K562 (cell line): ENCODE data around the gene KCNAB1. TPM values are rescaled to one million over a fixed set of nuclear protein-coding genes. Genes with fewer than 3 reads are reported as not detected.

ENCODE experiments used
- ADNP ChIP-seq: fragments of 200-800 bp; sonication (Bioruptor generic); IDR thresholded peaks from 2 replicates; pipeline ENCODE4 v1.6.1; 2016; ENCODE audit warnings: missing genetic modification characterization, missing compliant biosample characterization
- CGGBP1 ChIP-seq: fragments of 250-450 bp; sonication (Bioruptor Pico); IDR thresholded peaks from 2 replicates; pipeline ENCODE4 v1.9.0; 2021; ENCODE audit warnings: mild to moderate bottlenecking
- CTCF ChIP-seq, 3 experiments: IDR thresholded peaks in 2 of 3; conservative IDR thresholded peaks in 1 of 3; 2 replicates each; pipeline ENCODE4 v1.5.1; 2011 to 2012; ENCODE audit warnings: low read length in 3 of 3, mild to moderate bottlenecking in 3 of 3, control low read depth in 2 of 3, improper control_type of control experiment in 1 of 3, inconsistent platforms in 1 of 3, low read depth in 1 of 3, mixed read lengths in 1 of 3, moderate library complexity in 1 of 3; ENCODE audit not compliant: insufficient read depth in 2 of 3
- ELF4 ChIP-seq: fragments of 450-650 bp; formaldehyde crosslinking; IDR thresholded peaks from 2 replicates; pipeline ENCODE4 v1.4.0; 2022; ENCODE audit warnings: missing genetic modification characterization
- EP300 ChIP-seq: IDR thresholded peaks from 2 replicates; pipeline ENCODE4 v1.6.1; 2012; ENCODE audit warnings: low read length, improper control_type of control experiment
- HMGN3 ChIP-seq: IDR thresholded peaks from 2 replicates; pipeline ENCODE4 v1.6.1; 2011; ENCODE audit warnings: borderline replicate concordance, low read depth, mild to moderate bottlenecking, mixed read lengths, low read length; ENCODE audit not compliant: insufficient read length; ENCODE audit errors: extremely low read depth
- MAFG ChIP-seq: fragments of 450-650 bp; conservative IDR thresholded peaks from 2 replicates; pipeline ENCODE4 v1.6.1; 2016; ENCODE audit warnings: missing genetic modification characterization, missing compliant biosample characterization
- MAFK ChIP-seq: IDR thresholded peaks from 2 replicates; pipeline ENCODE4 v1.6.1; 2011; ENCODE audit warnings: low read length, improper control_type of control experiment
- RAD21 ChIP-seq, 2 experiments: fragments of 250-450 bp in 1 of 2; fragments of 450-650 bp in 1 of 2; sonication (Bioruptor Pico) in 1 of 2; formaldehyde crosslinking in 1 of 2; IDR thresholded peaks in 1 of 2; conservative IDR thresholded peaks in 1 of 2; 2 replicates each; pipeline versions ENCODE4 v1.4.0 to v1.8.0; 2020 to 2022; ENCODE audit warnings: mild to moderate bottlenecking in 2 of 2, moderate library complexity in 1 of 2
- TEAD1 ChIP-seq, 2 experiments: fragments of 450-650 bp in 1 of 2; sonication (generic) in 1 of 2; formaldehyde crosslinking; IDR thresholded peaks; 2 replicates each; pipeline versions ENCODE4 v1.4.0 to v1.8.0; 2020 to 2022; ENCODE audit warnings: mild to moderate bottlenecking in 2 of 2, missing genetic modification reagents in 1 of 2
- ZBTB8A ChIP-seq: fragments of 450-650 bp; IDR thresholded peaks from 2 replicates; pipeline ENCODE4 v1.6.1; 2018; ENCODE audit warnings: mild to moderate bottlenecking, moderate library complexity; ENCODE audit not compliant: partially characterized antibody
- ZNF316 ChIP-seq: fragments of 450-650 bp; IDR thresholded peaks from 2 replicates; pipeline ENCODE4 v1.6.1; 2016
- ZZZ3 ChIP-seq: fragments of 450-650 bp; IDR thresholded peaks from 2 replicates; pipeline ENCODE4 v1.6.1; 2016; ENCODE audit warnings: antibody characterized with exemption, mild to moderate bottlenecking, moderate library complexity
- polyA plus RNA-seq, 8 experiments: library from polyadenylated mRNA; depleted of rRNA in 4 of 8; stranded (reverse) in 5 of 8; unstranded in 3 of 8; fragments of >200 nt; fragmentation: Nextera tagmentation in 2 of 8; fragmentation: Illumina TruSeq in 1 of 8; extraction: Ambion mirVana in 2 of 8; extraction: Trizol in 1 of 8; gene quantifications; 2 replicates each; pipeline versions ENCODE4 v1.2.1 to v1.2.3, GENCODE V29; 2011 to 2014; ENCODE audit warnings: inconsistent platforms in 1 of 8, missing spikeins in 1 of 8
- total RNA-seq, 7 experiments: library from RNA; depleted of rRNA in 6 of 7; stranded (reverse); fragments of >200 nt in 6 of 7; fragmentation: Illumina TruSeq in 2 of 7; extraction: Trizol in 2 of 7; gene quantifications; 2 replicates each; pipeline versions ENCODE4 v1.2.1 to v1.2.3, GENCODE V29; 2011 to 2021; ENCODE audit warnings: low replicate concordance in 1 of 7
- TF ChIP-seq, protein P1 (sequence below): fragments of 450-650 bp; IDR thresholded peaks from 2 replicates; pipeline ENCODE4 v1.6.1; 2018; ENCODE audit warnings: mild to moderate bottlenecking, low read depth; ENCODE audit not compliant: partially characterized antibody

Gene KCNAB1
- total and polyA plus RNA-seq, 9 of the 15 experiments (the other 6 are each of a cell fraction or from before 2014, with no cell fraction given) = 0.14 to 1.2 (median 0.51) TPM

- no peak for TF ChIP-seq HMGN3
- 0 out of 2 replicates have a peak, but pooled peaks have one; percentile 5 for TF ChIP-seq ADNP (tag)
- peak; percentile 57 to 67 (median 66) for TF ChIP-seq CTCF (IDR thresholded peaks at IDR 0.05 in 2 of 3, conservative IDR thresholded peaks at IDR 0.05 in 1 of 3; ENCODE audit: insufficient read depth in 2 of 3, low read depth in 1 of 3, low read length in 3 of 3)
- no peak for TF ChIP-seq ZBTB8A
- TF ChIP-seq TEAD1 (CRISPR knock-in tag; IDR thresholded peaks at IDR 0.05) = no peak
- TF ChIP-seq ZNF316 = peak; percentile 92
- peak; percentile 22 to 48; a peak in 3 of 4 replicates for TF ChIP-seq RAD21 (CRISPR knock-in tag; conservative IDR thresholded peaks at IDR 0.05 in 1 of 2, IDR thresholded peaks at IDR 0.05 in 1 of 2)
- TF ChIP-seq ZZZ3 = no peak
- peak; percentile 78 for TF ChIP-seq MAFK
- no peak for TF ChIP-seq EP300
- TF ChIP-seq, protein P1, sequence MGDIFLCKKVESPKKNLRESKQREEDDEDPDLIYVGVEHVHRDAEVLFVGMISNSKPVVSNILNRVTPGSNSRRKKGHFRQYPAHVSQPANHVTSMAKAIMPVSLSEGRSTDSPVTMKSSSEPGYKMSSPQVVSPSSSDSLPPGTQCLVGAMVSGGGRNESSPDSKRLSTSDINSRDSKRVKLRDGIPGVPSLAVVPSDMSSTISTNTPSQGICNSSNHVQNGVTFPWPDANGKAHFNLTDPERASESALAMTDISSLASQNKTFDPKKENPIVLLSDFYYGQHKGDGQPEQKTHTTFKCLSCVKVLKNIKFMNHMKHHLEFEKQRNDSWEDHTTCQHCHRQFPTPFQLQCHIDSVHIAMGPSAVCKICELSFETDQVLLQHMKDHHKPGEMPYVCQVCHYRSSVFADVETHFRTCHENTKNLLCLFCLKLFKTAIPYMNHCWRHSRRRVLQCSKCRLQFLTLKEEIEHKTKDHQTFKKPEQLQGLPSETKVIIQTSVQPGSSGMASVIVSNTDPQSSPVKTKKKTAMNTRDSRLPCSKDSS = no peak
- TF ChIP-seq CGGBP1 = no peak
- peak; percentile 87 for TF ChIP-seq MAFG
- TF ChIP-seq ELF4 (CRISPR knock-in tag) = no peak
Measured at GRCh38 chr3:156449710-156450574, 329.6 kb downstream of the KCNAB1 start (continued).
